Measurements from ENCODE around the gene C9orf85. TPM values are rescaled to one million over a fixed set of nuclear protein-coding genes. Genes with fewer than 3 reads are reported as not detected.

C9orf85 gene
- total and polyA plus RNA-seq, 2 of the 8 experiments (the other 6 are each of a cell fraction or from before 2014, with no cell fraction given): 6.3 to 14.5 TPM

DNA sequence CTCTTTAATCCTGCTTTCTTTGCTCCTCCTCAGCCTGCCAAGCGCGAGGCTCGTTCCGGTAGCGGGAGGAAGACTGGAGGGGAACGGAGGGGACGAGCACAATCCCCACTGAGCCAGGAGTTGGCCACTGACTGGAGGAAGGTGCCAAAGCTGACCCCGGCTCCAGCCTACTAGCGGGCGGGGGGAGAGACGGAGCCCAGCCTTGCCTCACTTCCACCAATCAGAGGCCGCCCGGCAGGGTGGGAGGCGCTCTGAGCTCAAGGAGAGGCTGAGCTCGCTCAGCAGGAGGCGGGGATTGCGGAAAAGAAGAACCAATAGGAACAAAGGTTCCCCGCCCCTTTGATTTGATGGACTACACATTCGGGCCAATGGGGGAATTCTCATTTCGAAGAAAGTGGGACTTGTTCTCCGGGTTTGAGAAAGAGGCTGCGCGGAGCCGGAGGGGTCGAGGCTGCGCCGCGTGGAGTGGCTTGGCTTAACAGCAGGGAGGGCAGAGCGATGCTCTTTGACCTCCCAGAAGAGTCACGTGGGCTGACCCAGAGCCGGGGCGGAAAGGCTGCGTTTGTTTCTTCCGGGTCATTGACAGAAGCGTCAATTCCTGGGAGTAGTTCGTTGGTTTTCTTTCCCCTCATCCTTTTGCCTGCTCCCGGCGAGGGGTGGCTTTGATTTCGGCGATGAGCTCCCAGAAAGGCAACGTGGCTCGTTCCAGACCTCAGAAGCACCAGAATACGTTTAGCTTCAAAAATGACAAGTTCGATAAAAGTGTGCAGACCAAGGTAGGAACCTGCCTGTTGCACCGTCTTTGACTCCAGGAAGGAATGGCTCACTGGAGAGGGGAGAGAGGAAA is at the start of gene C9orf85, which contains the start of gene ABHD17B (continued):
- peak; percentile 99 for TF ChIP-seq POLR2A (IDR thresholded peaks at IDR 0.05; ENCODE audit: control extremely low read depth in 1 of 2, low read depth in 2 of 2, low read length in 2 of 2)
- no peak for TF ChIP-seq BCL11A (IDR thresholded peaks at IDR 0.05; ENCODE audit: low read depth in 2 of 2, low read length in 2 of 2)
- peak; percentile 45 to 92; a peak in 2 of 4 replicates for TF ChIP-seq HDAC2 (IDR thresholded peaks at IDR 0.05; ENCODE audit: borderline replicate concordance in 1 of 2, low read depth in 2 of 2, low read length in 2 of 2)
- TF ChIP-seq CTBP2 (IDR thresholded peaks at IDR 0.05; ENCODE audit: borderline replicate concordance, insufficient read depth, insufficient read length, low read length): no peak
- no peak for TF ChIP-seq NANOG (IDR thresholded peaks at IDR 0.05; ENCODE audit: insufficient read depth, low read depth, low read length, poor library complexity, severe bottlenecking)
- no peak for TF ChIP-seq ZNF274 (IDR thresholded peaks at IDR 0.05; ENCODE audit: borderline replicate concordance, extremely low read depth, low read length)
- TF ChIP-seq, protein P1, sequence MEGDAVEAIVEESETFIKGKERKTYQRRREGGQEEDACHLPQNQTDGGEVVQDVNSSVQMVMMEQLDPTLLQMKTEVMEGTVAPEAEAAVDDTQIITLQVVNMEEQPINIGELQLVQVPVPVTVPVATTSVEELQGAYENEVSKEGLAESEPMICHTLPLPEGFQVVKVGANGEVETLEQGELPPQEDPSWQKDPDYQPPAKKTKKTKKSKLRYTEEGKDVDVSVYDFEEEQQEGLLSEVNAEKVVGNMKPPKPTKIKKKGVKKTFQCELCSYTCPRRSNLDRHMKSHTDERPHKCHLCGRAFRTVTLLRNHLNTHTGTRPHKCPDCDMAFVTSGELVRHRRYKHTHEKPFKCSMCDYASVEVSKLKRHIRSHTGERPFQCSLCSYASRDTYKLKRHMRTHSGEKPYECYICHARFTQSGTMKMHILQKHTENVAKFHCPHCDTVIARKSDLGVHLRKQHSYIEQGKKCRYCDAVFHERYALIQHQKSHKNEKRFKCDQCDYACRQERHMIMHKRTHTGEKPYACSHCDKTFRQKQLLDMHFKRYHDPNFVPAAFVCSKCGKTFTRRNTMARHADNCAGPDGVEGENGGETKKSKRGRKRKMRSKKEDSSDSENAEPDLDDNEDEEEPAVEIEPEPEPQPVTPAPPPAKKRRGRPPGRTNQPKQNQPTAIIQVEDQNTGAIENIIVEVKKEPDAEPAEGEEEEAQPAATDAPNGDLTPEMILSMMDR (IDR thresholded peaks at IDR 0.05; ENCODE audit: control extremely low read depth in 1 of 3, insufficient read depth in 1 of 3, low read depth in 1 of 3, low read length in 3 of 3): no peak
- TF ChIP-seq TCF12 (IDR thresholded peaks at IDR 0.05; ENCODE audit: low read depth, low read length): 0 out of 2 replicates have a peak, but pooled peaks have one; percentile 34
